ENCODE results near the gene SNRNP200. TPM values are rescaled to one million over a fixed set of nuclear protein-coding genes. Genes with fewer than 3 reads are reported as not detected.
A peak's percentile ranks its signal among the peaks of the same experiment; 100 is the strongest.

Gene SNRNP200
- total and polyA plus RNA-seq, 11 donors = 38.8 to 85.5 (median 66.6) TPM

GRCh38 chr2:96325884-96326255, 20.5 kb upstream of the SNRNP200 start:
- peaks cover 0 to 34% (median 11%) of the 10 kb centered on the region in 9 donors for H3K27me3 ChIP-seq
- DNase-seq (no peak), ATAC-seq (no peak)
- 39 to 51% (median 42%) methylated on average over 7 to 8 of the region's 8 CpGs for WGBS, 4 donors
- peaks cover 0 to 11% (median 0%) of the 10 kb centered on the region in 9 donors for H3K36me3 ChIP-seq
- peaks cover 0 to 47% (median 22%) of the 10 kb centered on the region in 12 donors for H3K4me1 ChIP-seq
- H3K9me3 ChIP-seq = no peaks in the 10 kb centered on the region
- peak overlapping the region in 6 of 12 donors; percentile 29 to 79 (median 70) for H3K27ac ChIP-seq
- TF ChIP-seq POLR2A (IDR thresholded peaks at IDR 0.05) (no peak), CTCF (IDR thresholded peaks at IDR 0.05) (no peak)
- intact Hi-C loops (cut with DNase I) = no loop called here
- H3K4me3 ChIP-seq = peak overlapping the region; percentile 12 to 79 (median 68)

DNA sequence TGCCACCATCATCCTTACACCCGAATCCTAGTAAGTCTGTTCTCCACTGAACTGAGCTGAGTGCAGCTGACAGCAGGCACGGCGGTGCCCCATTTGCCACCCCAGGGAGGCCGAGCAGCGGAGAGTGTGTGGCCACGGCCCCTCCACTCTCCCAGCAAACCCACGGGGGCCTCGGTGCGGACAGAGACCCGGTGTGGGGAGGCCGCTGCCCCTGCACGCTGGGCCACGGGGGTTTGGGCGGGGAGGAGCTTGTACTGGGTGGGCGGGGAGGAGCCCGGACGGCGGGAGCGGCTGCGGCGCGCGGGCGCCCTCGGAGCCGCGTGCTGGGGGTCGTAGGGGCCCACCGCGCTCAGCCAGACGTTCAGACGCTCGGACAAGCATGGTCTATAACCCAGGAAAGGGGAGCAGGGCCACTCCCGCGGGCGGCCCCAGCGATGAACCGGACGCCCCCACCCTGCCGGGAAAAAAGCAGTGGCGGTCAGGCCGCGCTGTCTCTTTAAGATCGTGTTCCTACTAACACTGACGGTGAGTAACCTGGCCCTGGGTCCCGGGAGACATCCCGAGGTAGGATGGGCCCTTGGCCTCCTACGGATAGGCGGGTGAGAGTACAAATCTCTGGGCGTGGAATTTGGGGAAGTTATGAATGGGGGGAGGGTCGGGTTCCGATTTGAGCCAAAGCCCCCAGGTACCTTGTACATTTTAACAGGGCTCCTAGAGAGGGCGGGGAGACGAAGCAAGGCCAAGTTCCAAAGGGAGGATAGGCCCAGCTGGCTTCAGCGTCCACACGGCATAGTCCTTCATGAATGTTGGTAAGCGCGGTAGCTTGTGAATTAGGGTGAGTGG, 19.9 kb upstream of the SNRNP200 start, which contains the start of gene ITPRIPL1:
ITPRIPL1 (plus strand) TSS at position 277 of the 843 bp plus-strand sequence; CDS start at position 800, 523 bp downstream.
- peak in 1 of 2 donors; percentile 24 for TF ChIP-seq POLR2A (IDR thresholded peaks at IDR 0.05)
- no peak for TF ChIP-seq CTCF (IDR thresholded peaks at IDR 0.05)
- DNase-seq (peak in 2 of 5 donors; percentile 16 to 28), ATAC-seq (peak in 3 of 4 donors; percentile 17 to 40 (median 29))
- peaks cover 0 to 37% (median 11%) of the 10 kb centered on the region in 9 donors for H3K27me3 ChIP-seq
- H3K9me3 ChIP-seq = no peaks in the 10 kb centered on the region
- H3K36me3 ChIP-seq = peaks cover 0 to 11% (median 0%) of the 10 kb centered on the region in 9 donors
- intact Hi-C loops (cut with DNase I) = no loop called here
- H3K4me3 ChIP-seq = peak within 1 kb of the TSS; percentile 12 to 79 (median 68)
- WGBS, 4 donors = 5 to 10% (median 6%) methylated on average over 27 to 58 of the region's 58 CpGs
- H3K4me1 ChIP-seq = peaks cover 0 to 47% (median 18%) of the 10 kb centered on the region in 12 donors
- H3K27ac ChIP-seq = peak within 1 kb of the TSS; percentile 0 to 79 (median 45)

GRCh38 chr2:96324721-96325040, 19.3 kb upstream of the SNRNP200 start:
- intact Hi-C loops (cut with DNase I) = no loop called here
- H3K9me3 ChIP-seq = no peaks in the 10 kb centered on the region
- ATAC-seq (no peak), DNase-seq (no peak)
- H3K4me3 ChIP-seq = peak overlapping the region; percentile 12 to 79 (median 68)
- WGBS, 4 donors = 26 to 56% (median 35%) methylated on average over 4 to 6 of the region's 6 CpGs
- TF ChIP-seq POLR2A (IDR thresholded peaks at IDR 0.05) (no peak), CTCF (IDR thresholded peaks at IDR 0.05) (no peak)
- peak overlapping the region in 9 of 12 donors; percentile 0 to 79 (median 38) for H3K27ac ChIP-seq
- H3K4me1 ChIP-seq = peaks cover 0 to 44% (median 16%) of the 10 kb centered on the region in 12 donors
- H3K27me3 ChIP-seq = peaks cover 0 to 43% (median 11%) of the 10 kb centered on the region in 9 donors
- peaks cover 0 to 11% (median 0%) of the 10 kb centered on the region in 9 donors for H3K36me3 ChIP-seq

DNA sequence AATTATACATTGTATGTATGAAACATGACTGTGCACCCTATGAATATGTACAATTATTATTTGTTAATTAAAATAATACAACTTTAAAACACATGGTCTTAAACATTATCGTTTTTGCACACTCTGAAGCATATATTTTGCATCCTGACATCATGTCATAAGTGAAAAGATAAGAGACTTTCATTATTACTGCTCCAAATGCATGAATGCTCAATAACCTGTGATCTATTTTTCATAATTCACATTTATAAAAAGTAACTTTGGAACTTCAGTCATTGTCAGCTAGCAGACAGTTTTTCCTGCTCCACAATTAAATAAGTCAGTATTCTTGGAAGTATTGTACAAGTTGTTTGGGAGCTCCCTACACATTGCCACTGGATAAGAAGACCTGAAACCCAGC, 18.5 kb upstream of the SNRNP200 start:
- H3K4me1 ChIP-seq = peaks cover 0 to 52% (median 15%) of the 10 kb centered on the region in 12 donors
- H3K27me3 ChIP-seq = peaks cover 0 to 47% (median 11%) of the 10 kb centered on the region in 9 donors
- 91 to 99% (median 95%) methylated on average over 1 of the region's 1 CpG for WGBS, 4 donors
- intact Hi-C loops (cut with DNase I) = no loop called here
- no peak overlapping the region for H3K4me3 ChIP-seq
- TF ChIP-seq POLR2A (IDR thresholded peaks at IDR 0.05) (no peak), CTCF (IDR thresholded peaks at IDR 0.05) (no peak)
- no peak overlapping the region for H3K27ac ChIP-seq
- ATAC-seq (no peak), DNase-seq (no peak)
- peaks cover 0 to 11% (median 0%) of the 10 kb centered on the region in 9 donors for H3K36me3 ChIP-seq
- no peaks in the 10 kb centered on the region for H3K9me3 ChIP-seq
